ENCODE results near the gene SSNA1.

SSNA1 gene

DNA sequence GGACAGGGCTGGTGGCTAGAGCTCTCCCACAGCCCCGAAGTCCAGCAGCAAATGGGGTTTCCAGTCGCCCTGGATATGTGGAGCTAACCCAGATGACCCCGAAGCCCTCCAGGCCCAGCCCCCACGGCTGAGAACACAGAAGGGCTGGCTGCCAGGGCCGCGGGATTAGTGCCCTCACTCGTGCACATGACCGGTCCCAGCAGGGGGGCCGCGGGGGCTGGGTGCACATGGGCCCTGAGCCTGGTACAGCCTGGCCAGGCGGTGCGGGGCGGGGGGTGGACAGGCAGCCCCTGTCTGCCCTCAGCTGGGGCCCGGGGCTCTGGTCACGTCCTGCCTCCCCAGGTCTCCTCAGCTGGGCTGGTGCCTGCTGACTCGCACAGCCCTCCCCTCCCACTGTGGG is 5.9 kb downstream of the SSNA1 start:
- H3K4me3 ChIP-seq (ENCODE audit: low read length), result no peak overlapping the region
- no peak for DNase-seq (ENCODE audit: low read depth, low spot score)

DNA sequence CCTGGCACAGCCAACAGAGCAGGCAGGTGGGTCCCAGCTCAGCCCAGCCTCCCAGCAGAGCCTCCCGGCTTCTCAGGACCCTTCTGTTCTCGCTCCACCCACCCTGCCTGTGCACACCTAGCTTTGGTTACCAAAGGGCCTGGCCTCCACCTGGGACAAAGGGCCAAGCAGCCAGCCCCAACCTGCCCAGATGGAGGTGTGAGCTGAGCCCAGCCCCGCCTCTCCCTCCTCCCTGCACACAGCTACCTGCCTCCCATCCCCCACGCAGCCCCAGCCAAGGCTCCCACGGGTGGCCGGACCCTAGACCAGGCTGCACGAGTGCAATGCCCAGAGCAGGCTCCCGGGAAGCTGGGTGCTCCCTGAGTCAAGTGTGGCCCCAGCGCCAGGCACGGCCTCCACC is 6.4 kb downstream of the SSNA1 start:
- H3K4me3 ChIP-seq (ENCODE audit: low read length), result no peak overlapping the region
- DNase-seq (ENCODE audit: low read depth, low spot score), result no peak

DNA sequence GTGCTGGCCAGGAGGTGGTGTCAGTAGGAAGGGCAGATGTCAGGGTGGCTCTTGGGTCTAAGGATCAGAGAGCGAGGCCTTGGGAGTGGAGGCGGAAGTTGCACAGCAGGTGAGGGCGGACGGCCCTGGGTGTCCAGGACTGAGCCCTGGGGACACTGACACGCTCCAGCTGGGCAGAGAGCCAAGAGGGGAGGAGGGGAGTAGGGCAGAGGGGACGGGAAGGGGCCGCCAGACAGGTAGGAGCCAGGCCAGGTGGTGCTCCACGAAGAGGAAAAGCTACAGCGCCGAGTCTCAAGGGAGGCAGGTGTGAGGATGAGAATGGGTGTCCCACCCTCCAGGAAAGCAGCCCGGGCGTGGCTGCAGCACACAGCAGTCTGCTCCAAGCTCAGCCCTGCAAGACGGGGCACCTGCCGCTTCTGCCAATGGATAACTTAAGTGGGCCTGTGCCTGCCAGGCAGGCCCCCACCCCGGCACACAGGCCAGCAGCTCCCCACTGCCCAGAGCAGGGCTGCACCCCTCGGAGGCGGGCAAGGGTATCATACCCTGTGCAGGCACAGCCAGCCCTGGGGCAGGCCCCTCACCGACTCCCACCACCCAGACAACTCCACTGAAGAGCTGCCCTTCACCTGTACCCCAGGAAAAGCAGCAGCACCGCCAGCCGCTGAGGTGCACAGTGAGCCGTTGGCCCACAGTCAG is 7.2 kb downstream of the SSNA1 start:
- H3K4me3 ChIP-seq (ENCODE audit: low read length), result no peak overlapping the region
- DNase-seq (ENCODE audit: low read depth, low spot score), result no peak

DNA sequence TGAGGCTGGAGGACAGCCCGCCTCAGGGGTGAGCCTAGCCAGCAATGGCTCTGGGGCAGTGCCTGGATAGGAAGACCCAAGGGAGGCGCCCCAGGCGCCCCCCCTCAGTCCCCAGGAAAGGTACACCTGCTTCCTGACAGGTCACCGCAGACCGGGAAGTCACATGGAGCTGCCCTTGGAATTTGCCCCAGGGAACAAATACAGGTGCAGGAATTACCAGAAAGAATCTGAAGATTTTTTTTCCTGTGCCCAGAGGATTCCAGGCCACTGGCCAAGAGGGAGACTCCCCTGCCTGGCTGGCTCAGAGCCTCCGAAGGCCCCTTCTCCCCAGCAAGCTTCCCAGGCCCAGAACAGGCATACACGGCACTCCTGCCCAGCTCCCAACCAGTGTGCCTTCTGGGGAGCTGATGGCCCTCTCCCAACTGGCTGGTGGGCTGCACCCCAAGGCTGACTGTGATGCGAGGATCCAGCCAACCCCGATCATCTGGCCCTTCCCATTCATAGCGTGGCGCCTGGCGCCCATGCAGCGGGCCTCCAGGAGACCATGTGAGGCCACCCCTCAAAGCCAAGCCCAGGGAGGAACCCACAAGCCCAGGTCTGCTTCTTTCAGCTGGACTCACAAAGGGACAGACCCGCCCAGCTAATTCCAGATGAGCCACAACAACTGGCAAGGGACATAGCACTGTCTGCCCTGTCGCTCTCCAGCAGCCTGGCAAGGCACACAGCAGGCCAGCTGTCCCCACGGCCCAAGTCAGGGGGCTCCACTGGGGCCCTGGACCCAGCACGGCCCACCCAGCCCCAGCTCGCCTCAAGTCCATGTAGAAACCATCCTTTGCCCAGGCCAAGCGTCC is 9.8 kb downstream of the SSNA1 start:
- DNase-seq (ENCODE audit: low read depth, low spot score), result no peak

DNA sequence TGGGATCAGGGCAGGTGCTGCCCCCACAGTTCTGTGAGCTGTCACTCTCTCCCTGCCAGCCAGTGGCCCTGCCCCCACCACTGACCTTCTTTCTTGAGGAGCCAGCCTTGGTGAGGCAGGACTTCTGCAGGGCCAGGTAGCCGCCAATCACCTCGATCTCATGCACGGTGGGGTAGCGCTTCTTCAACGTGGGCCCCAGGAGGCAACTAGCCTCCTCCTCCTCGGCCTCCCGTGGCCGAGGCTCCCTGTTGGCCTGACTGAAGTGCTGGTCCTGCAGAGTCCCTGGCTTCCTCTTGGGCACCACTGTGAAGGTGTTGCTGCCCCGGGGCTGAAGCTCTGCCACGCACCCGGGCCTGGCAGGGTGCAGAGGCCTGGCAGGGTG is 10.4 kb downstream of the SSNA1 start:
- no peak overlapping the region for H3K4me3 ChIP-seq (ENCODE audit: low read length)
- no peak for DNase-seq (ENCODE audit: low read depth, low spot score)

More for the DNA sequence above, 9.8 kb downstream of the SSNA1 start:
- H3K4me3 ChIP-seq (ENCODE audit: low read length), result no peak overlapping the region

DNA sequence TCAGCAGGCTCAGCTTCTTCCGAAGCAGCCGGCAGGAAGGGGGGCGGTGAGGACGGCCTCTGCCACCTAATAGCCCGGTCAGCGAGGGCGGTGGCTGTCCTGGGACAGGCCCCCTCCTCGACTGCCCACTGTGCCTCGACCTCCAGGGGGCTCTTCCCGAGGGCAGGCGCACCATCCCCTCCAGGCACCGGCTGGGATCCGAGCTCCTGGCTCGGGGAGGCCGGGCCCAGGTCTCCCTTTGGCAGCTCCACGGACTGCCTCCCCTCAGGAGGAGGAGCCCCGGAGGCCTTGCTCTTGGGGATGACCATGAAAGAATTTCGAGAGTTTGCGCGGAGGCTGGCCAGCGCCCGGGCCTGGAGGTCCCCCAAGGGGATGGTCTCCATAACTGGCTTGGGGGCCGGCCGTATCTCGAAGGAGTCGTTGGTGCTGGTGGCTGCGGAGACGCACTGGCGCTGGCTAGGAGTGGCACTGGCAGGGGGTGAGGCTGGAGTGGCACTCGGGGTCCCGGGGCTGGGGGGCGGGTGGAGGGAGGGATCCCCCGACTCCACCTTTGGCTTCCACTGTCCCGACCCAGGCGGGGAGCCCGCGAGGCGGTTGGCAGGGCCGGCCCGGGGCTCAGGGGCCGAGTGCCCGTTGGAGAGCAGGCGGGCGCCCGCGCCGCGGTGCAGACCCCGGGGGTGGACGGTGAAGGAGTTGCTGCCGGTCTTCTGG is 11.1 kb downstream of the SSNA1 start:
- DNase-seq (ENCODE audit: low read depth, low spot score), result no peak
- H3K4me3 ChIP-seq (ENCODE audit: low read length), result no peak overlapping the region

DNA sequence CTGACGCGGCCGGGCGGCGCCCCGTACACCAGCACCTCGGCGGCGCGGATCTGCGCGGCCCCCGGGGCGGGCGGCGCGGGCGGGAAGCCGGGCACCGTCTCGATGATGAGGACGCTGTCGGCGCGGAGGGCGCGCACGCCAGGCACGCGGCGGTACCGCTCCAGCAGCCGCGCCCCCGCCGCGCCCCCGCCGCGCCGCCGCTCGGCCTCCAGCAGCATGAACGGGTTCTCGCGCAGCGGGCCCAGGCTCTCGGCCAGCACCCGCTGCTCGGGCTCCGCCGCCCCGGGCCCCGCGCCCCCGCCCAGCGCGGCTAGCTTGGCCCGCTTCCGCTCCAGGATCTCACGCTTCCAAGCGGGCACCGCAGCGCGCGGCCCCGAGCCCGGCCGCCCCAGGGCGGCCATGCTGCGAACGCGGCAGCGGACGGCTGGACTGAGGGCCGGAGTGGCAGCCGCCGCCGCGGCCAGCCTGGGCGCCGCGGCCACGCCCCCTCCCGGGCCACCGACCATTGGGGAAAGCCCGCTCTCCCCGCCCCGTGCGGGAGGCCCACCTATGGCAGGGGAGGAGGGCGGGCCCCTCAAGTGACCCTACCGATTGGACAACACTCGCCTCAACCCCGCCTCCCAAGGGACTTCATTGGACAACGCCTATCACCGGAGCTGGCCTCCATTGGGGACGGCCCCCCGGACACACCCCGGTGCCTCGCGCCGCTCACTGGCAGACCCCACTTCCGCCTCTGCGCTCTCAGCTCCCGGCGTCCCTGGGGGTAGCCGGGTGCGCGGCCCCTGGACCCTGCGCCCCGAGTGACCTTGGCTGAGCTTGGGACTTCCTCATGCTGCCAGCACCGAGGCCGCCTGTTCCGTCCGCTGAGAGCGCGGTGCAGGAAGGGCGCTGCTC is 12.1 kb downstream of the SSNA1 start, which contains the start of gene TPRN:
Gene TPRN (minus strand): TSS at position 431 of the 894 bp plus-strand sequence. CDS start 30 bp downstream, at position 401.
- DNase-seq (ENCODE audit: low read depth, low spot score), result peak; percentile 98
- peak within 1 kb of the TSS; percentile 78 for H3K4me3 ChIP-seq (ENCODE audit: low read length)

DNA sequence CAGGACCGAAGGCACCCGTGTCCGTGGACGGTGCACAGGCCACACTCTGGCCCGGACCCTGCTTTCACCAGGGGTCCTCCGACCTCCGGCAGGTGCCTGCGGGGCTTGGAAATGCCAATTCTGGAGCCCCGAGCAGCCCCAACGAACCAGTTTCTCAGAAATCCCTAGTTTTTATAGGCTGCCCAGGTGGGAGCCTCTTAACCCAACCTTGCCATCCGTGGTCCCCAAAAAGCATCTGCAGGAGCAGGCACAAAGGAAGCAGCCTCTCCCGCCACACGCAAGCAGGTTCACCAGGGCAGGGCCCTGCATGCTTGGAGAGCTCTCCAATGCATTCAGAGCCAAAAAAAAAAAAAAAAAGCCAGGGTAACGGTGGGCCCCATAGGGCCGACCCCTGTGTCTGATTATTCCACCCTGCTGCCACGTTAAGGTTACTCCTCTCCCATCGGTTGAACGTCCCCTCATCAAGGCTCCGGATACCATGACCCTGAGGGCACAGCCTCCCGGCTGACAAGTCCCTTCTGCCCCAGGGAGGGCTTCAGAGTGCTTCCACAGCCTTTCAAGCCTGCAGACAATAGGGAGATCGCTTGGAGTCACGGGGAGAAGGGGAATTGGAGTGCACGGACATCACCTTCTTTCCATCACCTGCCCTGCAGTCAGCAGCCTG is 12.9 kb downstream of the SSNA1 start:
- peak overlapping the region; percentile 78 for H3K4me3 ChIP-seq (ENCODE audit: low read length)
- no peak for DNase-seq (ENCODE audit: low read depth, low spot score)

DNA sequence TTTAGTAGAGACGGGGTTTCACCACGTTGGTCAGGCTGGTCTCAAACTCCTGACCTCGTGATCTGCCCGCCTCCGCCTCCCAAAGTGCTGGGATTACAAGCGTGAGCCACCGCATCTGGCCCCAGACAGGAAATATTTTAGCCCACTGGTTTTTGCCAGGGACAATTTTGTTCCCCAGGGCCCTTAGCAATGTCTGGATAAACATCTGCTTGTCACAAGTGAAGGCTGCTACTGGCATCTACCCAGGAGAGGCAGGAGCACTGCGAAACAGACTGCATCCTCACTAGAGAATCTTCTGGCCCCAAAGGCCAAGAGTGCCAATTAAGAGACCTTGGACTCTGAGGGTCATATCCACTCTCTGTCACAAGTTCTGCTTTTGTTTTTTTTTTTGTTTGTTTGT is 14.5 kb downstream of the SSNA1 start:
- no peak for DNase-seq (ENCODE audit: low read depth, low spot score)
- H3K4me3 ChIP-seq (ENCODE audit: low read length), result no peak overlapping the region

DNA sequence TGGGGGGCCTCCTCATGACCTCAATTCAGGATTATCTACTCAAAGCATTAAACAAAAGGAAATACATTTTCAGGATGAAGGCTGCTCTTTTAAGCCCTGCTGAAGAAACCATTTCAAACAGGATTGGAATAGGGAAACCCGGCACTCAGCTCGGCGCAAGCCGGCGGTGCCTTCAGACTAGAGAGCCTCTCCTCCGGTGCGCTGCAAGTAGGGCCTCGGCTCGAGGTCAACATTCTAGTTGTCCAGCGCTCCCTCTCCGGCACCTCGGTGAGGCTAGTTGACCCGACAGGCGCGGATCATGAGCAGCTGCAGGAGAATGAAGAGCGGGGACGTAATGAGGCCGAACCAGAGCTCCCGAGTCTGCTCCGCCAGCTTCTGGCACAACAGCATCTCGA is 16.3 kb downstream of the SSNA1 start:
- no peak for DNase-seq (ENCODE audit: low read depth, low spot score)
- H3K4me3 ChIP-seq (ENCODE audit: low read length), result peak overlapping the region; percentile 69

DNA sequence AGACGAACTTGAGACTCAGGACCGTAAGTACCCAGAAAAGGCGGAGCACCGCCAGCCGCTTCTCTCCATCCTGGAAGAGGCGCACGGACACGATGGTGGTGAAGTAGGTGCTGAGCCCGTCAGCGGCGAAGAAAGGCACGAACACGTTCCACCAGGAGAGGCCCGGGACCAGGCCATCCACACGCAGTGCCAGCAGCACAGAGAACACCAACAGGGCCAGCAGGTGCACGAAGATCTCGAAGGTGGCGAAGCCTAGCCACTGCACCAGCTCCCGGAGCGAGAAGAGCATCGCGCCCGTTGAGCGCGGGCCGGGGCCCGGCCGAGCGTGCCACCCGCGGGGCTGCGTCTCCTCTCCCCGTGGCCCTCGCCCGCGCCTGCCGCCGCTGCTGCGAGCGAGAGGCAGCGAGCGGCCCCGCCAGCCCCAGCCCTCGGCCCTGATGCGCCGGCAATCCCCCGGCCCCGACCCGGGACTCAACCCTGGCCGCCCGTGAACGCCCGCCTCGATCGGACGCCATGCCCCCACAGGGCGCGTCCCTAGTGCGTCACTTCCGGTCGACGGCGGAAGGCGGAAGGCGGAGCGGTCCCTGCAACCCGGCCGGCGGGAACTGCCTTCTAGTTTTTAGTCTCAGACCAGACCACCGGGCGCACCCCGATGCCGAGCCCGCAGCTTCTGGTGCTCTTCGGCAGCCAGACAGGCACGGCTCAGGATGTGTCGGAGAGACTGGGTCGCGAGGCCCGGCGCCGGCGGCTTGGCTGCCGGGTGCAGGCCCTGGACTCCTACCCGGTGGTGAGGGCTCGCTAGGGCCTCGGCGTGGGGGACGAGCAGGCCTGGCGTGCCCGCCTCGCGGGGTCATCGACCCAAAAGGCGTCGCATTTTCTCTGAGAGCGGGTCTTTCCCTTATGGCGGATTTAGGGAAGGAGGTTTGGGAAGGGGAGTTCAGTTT is 16.9 kb downstream of the SSNA1 start, which contains the start of the genes NDOR1 and TMEM203:
Gene NDOR1 (plus strand): TSS at position 575 of the 944 bp plus-strand sequence. CDS start 78 bp downstream, at position 653.
Gene TMEM203 (minus strand): TSS at position 523 of the 944 bp plus-strand sequence. CDS start 234 bp downstream, at position 289.
- H3K4me3 ChIP-seq (ENCODE audit: low read length), result peak within 1 kb of the TSS; percentile 69
- DNase-seq (ENCODE audit: low read depth, low spot score), result peak; percentile 70

DNA sequence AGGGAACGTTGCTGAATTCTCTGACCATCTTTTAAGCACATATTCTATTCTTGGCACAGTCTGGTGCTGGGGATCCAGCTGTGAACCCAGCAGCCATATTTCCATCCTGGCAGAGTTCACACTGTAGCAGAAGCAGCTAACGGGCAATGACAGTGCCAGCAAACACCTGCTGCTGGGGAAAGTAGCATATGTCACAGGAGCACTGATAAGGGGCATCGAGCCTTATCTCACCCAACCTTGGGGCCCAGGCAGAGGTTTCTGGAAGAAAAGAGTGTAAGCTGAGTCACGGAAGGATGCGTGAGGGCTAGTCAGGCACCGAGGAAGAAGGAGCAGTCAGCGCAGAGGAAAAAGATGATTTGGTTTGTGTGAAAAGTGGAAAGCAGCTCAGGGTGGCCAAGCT is 18.1 kb downstream of the SSNA1 start:
- no peak for DNase-seq (ENCODE audit: low read depth, low spot score)

DNA sequence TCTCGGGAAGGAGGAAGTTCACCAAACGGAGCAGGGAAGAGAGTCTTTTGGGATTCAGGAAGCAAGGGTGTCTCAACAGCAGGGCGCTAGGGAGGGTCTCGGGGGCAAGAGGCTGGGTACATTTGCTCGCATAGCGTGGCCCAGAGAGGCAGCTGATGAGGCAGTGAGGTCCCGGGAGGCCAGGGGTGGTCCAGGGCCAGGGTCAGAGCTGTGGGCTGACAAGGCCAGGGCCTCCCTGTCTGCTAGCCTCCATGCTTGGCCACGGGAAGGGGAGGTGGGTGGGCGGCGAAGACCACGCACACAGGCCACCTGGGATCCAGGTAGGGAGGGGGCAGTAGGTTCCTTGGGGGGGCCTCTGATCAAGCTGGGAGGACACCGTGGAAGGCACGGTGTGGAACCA is 23.1 kb downstream of the SSNA1 start:
- no peak for DNase-seq (ENCODE audit: low read depth, low spot score)
- H3K4me3 ChIP-seq (ENCODE audit: low read length), result no peak overlapping the region

More for the DNA sequence above, 18.1 kb downstream of the SSNA1 start:
- peak overlapping the region; percentile 69 for H3K4me3 ChIP-seq (ENCODE audit: low read length)

DNA sequence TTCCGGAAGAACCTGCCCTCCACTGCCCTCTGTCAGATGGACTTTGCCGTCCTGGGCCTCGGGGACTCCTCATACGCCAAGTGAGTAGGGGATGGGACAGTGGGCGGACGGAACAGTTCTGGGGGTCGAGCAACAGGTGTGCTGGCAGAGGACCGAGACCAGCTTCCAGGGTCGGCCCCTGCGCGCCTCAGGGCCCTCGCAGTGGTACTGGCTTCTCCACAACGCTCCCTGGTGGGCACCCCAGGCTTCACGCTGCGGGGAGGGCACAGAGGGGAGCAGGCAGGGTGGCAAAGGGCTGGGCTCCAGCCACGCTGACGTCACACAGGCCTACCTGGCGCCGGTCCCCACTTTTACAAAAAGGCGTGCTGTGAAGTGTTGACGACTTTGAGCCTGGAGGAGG is 24.0 kb downstream of the SSNA1 start:
- H3K4me3 ChIP-seq (ENCODE audit: low read length), result no peak overlapping the region
- DNase-seq (ENCODE audit: low read depth, low spot score), result no peak

DNA sequence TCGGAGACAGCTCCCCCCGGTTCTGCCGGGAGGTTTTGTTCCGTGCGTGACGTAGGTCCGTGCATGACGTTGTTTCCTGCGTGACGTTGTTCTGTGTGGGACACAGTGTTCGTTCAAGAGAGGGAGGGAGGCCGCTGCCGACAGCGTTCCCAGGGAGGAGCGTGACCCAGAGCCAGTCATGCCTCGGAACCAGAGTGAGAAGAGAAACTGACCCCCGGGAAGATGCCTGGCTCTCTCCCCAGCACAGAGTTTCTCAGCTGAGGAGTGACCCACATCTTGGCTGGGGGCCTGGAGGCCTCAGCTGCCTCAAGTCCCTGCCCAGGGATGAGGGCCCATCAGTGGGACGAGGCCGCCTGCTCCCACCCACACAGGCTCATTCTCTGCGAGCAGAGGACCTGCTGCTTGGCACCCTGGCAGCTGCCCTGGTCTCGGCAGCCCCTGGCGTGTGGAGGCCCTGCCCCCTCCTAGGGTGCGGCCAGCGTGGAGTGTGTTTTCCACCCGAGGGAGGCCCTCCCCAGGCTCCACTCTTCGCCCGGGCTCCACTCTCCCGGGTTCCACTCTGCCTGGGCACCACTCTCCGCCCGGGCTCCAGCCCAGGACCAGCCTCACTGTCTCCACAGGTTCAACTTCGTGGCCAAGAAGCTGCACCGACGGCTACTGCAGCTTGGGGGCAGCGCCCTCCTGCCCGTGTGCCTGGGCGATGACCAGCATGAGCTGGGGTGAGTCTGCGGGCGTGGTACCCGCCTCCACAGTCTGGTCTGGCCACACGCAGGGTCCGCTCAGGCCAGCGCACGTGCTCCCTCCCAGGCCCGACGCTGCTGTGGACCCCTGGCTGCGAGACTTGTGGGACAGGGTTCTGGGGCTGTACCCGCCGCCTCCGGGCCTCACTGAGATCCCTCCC is 24.9 kb downstream of the SSNA1 start:
- H3K4me3 ChIP-seq (ENCODE audit: low read length), result no peak overlapping the region
- DNase-seq (ENCODE audit: low read depth, low spot score), result no peak

DNA sequence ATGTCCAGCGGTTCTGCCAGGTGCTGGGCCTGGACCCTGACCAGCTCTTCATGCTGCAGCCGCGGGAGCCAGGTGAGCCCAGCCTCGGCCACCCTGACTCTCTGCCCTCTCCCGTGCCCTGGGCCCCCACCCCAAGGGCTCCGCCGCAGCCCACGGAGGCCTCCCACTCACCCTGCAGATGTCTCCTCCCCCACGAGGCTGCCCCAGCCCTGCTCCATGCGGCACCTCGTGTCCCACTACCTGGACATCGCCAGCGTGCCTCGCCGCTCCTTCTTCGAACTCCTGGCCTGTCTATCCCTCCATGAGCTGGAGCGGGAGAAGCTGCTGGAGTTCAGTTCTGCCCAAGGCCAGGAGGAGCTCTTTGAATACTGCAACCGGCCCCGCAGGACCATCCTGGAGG is 26.1 kb downstream of the SSNA1 start:
- DNase-seq (ENCODE audit: low read depth, low spot score), result no peak
- no peak overlapping the region for H3K4me3 ChIP-seq (ENCODE audit: low read length)

Measured in Jurkat, Clone E6-1 (cell line).